ENCODE data around the gene ANKRD18B. TPM values are rescaled to one million over a fixed set of nuclear protein-coding genes. Genes with fewer than 3 reads are reported as not detected.
A peak's percentile ranks its signal among the peaks of the same experiment; 100 is the strongest.
"Not testable (repeated sequence)": the region's sequence is repeated elsewhere in the genome, so short reads cannot be mapped to it uniquely, and the experiment has no call there.

The ANKRD18B gene
- total and polyA plus RNA-seq, 4 donors = not detected

DNA sequence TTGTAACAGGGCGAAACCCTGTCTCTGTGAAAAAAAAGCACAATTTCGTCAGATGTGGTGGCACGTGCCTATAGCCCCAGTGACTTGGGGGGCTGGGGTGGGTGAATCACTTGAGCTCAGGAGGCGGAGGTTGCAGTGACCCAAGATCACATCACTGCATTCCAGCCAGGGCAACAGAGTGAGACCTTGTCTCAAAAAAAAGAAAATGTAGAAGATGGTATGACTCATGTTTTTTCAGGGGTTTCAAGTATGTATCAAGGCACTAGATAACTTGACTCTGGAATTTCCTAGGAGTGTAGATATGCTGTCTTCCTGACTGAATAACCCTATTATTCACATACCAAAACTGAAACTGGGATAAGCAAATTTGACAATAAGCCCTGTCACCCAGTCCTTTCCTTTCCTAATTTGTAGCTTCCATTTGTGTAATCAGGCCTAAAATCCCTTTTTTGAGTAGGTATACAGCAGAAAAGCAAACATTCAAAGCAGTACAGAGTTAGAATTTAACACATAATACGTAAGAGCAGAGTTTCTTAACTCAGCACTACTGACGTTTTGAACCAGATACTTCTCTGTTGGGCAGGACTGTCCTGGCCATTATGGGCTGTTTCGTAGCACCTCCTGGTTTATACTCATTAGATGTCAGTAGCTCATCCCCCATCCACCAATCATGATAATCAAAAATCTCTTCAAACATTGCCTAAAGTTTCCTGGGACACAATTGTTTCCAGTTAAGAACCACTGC lies 17.3 kb upstream of the ANKRD18B start:
- no peaks in the 10 kb centered on the region for H3K9me3 ChIP-seq (ENCODE audit: control insufficient read depth, low read length)
- no peaks in the 10 kb centered on the region for H3K36me3 ChIP-seq (ENCODE audit: control insufficient read depth in 1 of 2, insufficient read depth in 2 of 2, low read length in 1 of 2)
- 79 to 89% methylated on average over 7 of the region's 7 CpGs for WGBS, 2 donors
- H3K4me1 ChIP-seq (ENCODE audit: control insufficient read depth in 1 of 2, insufficient read depth in 2 of 2, low read length in 2 of 2) = no peaks in the 10 kb centered on the region
- no peak for ATAC-seq (ENCODE audit: low FRiP score)
- no peaks in the 10 kb centered on the region for H3K27me3 ChIP-seq (ENCODE audit: control insufficient read depth in 1 of 2, insufficient read depth in 2 of 2, low read length in 1 of 2)
- intact Hi-C loops (cut with DNase I) = no loop called here
- no peak for DNase-seq
- no peak overlapping the region for H3K27ac ChIP-seq (ENCODE audit: low read depth in 1 of 2, low read length in 2 of 2)
- H3K4me3 ChIP-seq (ENCODE audit: low read length in 2 of 2) = no peak overlapping the region

DNA sequence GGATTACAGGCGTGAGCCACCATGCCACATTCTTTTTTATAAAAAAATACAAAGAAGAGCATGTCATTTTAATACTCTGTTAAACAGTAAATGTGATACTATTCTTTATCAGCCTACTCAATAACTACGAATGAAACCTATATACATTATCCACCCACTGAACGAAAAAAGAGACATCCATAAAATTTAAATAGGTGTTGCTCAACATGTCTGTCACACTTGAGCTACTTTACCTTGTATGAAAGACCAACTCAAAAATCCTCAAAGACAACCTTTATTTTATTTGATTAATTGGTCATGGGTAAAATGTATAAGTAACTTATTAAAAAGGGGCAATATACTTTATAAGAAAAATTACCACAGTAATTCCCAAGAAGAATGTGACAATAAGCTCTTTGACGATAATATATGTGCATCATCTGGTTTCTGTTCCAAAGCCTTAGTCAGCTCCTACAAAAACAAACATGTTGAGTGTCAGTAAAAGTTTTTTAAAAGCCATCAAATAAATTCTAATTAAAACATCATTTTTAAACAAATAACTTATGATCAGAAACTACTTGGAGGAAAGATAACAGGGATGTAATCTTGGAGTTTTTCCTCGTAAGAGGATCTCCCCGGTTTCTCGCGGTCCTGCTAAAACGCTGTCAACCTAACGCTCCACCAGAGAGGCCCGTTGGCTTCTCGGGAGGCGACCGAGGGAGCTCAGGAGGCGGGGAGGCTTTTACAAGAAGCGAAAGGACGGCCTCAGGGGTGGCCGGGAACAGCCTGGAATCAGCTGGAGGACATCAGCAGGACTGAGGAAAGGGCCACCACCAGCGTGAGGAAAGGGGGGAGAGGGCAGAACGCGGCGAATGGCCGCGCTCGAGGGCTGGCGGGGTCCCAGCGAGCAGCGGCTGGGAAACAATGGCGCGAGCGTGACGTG lies 13.5 kb upstream of the ANKRD18B start:
- peak overlapping the region in 1 of 2 donors; percentile 73 for H3K27ac ChIP-seq (ENCODE audit: low read depth in 1 of 2, low read length in 2 of 2)
- DNase-seq (peak; percentile 64 to 84), ATAC-seq (ENCODE audit: low FRiP score) (peak; percentile 90)
- H3K4me1 ChIP-seq (ENCODE audit: control insufficient read depth in 1 of 2, insufficient read depth in 2 of 2, low read length in 2 of 2) = no peaks in the 10 kb centered on the region
- intact Hi-C loops (cut with DNase I) = no loop called here
- H3K36me3 ChIP-seq (ENCODE audit: control insufficient read depth in 1 of 2, insufficient read depth in 2 of 2, low read length in 1 of 2) = no peaks in the 10 kb centered on the region
- peaks cover 2% of the 10 kb centered on the region for H3K9me3 ChIP-seq (ENCODE audit: control insufficient read depth, low read length)
- WGBS, 2 donors = 9 to 10% methylated on average over 32 of the region's 32 CpGs
- no peaks in the 10 kb centered on the region for H3K27me3 ChIP-seq (ENCODE audit: control insufficient read depth in 1 of 2, insufficient read depth in 2 of 2, low read length in 1 of 2)
- peak overlapping the region; percentile 7 to 88 for H3K4me3 ChIP-seq (ENCODE audit: low read length in 2 of 2)

DNA sequence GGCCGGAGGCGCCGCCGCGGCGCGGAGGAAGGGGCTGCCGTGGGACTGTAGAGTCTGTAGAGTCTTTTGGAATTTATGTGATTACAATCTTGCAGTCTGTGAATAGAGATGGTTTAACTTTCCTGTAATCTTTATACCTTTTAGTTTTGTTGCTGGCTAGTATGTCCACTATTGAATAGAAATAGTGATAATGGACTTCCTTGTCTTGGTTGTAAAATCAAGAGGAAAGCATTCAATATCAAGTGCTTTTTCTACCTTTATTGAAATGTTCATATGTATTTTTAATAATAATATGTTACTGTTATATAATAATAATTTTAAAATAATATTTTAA lies 12.9 kb upstream of the ANKRD18B start:
- peak overlapping the region in 1 of 2 donors; percentile 88 for H3K4me3 ChIP-seq (ENCODE audit: low read length in 2 of 2)
- WGBS, 2 donors = 0% methylated on average over 8 of the region's 8 CpGs
- H3K27ac ChIP-seq (ENCODE audit: low read depth in 1 of 2, low read length in 2 of 2); H3K9me3 ChIP-seq (ENCODE audit: control insufficient read depth, low read length); H3K27me3 ChIP-seq (ENCODE audit: control insufficient read depth in 1 of 2, insufficient read depth in 2 of 2, low read length in 1 of 2); ATAC-seq (ENCODE audit: low FRiP score); DNase-seq; intact Hi-C loops (cut with DNase I); H3K4me1 ChIP-seq (ENCODE audit: control insufficient read depth in 1 of 2, insufficient read depth in 2 of 2, low read length in 2 of 2); H3K36me3 ChIP-seq (ENCODE audit: control insufficient read depth in 1 of 2, insufficient read depth in 2 of 2, low read length in 1 of 2): not testable (repeated sequence)

DNA sequence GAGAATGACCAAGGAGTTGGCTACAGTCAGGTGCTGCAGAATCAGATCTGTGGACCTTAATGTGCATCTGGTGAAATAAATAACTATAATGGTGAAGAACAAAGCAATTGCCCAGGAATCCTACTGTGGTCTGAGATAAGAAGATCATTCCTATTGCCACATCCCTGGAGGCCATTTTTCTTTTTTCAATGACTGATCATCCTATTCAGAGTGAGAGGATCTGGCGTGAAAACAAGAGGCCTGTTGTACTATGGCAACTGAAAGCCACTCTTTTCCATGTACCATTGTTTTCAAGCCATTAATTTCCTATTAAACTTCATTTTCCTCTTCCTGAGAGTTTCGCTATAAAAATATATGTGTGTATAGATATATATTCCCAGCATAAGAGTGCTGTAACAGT lies 11.5 kb upstream of the ANKRD18B start:
- DNase-seq; H3K36me3 ChIP-seq (ENCODE audit: control insufficient read depth in 1 of 2, insufficient read depth in 2 of 2, low read length in 1 of 2); H3K9me3 ChIP-seq (ENCODE audit: control insufficient read depth, low read length); H3K4me3 ChIP-seq (ENCODE audit: low read length in 2 of 2); H3K4me1 ChIP-seq (ENCODE audit: control insufficient read depth in 1 of 2, insufficient read depth in 2 of 2, low read length in 2 of 2); ATAC-seq (ENCODE audit: low FRiP score); intact Hi-C loops (cut with DNase I); H3K27me3 ChIP-seq (ENCODE audit: control insufficient read depth in 1 of 2, insufficient read depth in 2 of 2, low read length in 1 of 2); H3K27ac ChIP-seq (ENCODE audit: low read depth in 1 of 2, low read length in 2 of 2): not testable (repeated sequence)
- 88 to 93% methylated on average over 2 of the region's 2 CpGs for WGBS, 2 donors

DNA sequence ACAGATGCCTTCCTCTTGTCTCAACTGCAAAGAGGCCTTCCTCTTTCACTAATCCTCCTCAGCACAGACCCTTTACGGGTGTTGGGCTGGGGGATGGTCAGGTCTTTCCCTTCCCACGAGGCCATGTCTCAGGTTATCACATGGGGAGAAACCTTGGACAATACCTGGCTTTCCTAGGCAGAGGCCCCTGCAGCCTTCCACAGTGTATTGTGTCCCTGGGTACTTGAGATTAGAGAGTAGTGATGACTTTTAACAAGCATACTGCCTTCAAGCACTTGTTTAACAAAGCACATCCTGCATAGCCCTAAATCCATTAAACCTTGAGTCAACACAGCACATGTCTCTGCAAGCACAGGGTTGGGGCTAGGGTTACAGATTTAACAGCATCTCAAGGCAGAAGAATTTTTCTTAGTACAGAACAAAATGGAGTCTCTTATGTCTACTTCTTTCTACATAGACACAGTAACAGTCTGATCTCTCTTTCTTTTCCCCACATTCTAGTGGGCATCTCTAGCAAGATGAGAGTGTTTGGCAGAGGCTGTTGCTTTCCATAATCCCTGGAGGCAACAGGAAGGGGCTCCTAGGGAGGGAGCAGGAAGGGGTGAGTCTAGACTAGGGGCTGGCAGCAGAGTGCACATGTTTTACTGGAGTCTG lies 8.6 kb upstream of the ANKRD18B start:
- H3K36me3 ChIP-seq (ENCODE audit: control insufficient read depth in 1 of 2, insufficient read depth in 2 of 2, low read length in 1 of 2); H3K4me3 ChIP-seq (ENCODE audit: low read length in 2 of 2); H3K27ac ChIP-seq (ENCODE audit: low read depth in 1 of 2, low read length in 2 of 2); H3K4me1 ChIP-seq (ENCODE audit: control insufficient read depth in 1 of 2, insufficient read depth in 2 of 2, low read length in 2 of 2); DNase-seq; ATAC-seq (ENCODE audit: low FRiP score); intact Hi-C loops (cut with DNase I); H3K27me3 ChIP-seq (ENCODE audit: control insufficient read depth in 1 of 2, insufficient read depth in 2 of 2, low read length in 1 of 2); H3K9me3 ChIP-seq (ENCODE audit: control insufficient read depth, low read length): not testable (repeated sequence)
- 43 to 66% methylated on average over 2 of the region's 2 CpGs for whole genome bisulfite sequencing, 2 donors

DNA sequence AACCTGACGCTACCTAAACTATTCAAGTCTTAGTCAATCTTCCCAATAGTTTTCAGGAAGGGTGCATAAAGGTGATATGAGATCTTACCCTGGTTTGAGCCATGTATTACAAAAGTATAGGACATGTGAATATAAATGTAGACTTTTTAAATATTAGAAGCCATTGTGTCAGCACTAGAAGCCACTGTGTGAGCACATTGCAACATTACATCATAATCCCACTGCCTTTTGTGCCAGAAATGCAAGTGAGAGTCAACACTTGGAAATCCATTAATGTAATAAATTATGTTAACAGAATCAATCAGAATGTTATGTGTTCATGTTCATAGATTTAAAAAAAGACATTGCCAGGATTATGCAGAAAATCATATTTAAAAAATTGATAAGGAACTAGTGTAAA lies 7.7 kb upstream of the ANKRD18B start:
- DNase-seq; ATAC-seq (ENCODE audit: low FRiP score); intact Hi-C loops (cut with DNase I); H3K4me3 ChIP-seq (ENCODE audit: low read length in 2 of 2); H3K4me1 ChIP-seq (ENCODE audit: control insufficient read depth in 1 of 2, insufficient read depth in 2 of 2, low read length in 2 of 2); H3K27me3 ChIP-seq (ENCODE audit: control insufficient read depth in 1 of 2, insufficient read depth in 2 of 2, low read length in 1 of 2); H3K27ac ChIP-seq (ENCODE audit: low read depth in 1 of 2, low read length in 2 of 2); H3K9me3 ChIP-seq (ENCODE audit: control insufficient read depth, low read length); H3K36me3 ChIP-seq (ENCODE audit: control insufficient read depth in 1 of 2, insufficient read depth in 2 of 2, low read length in 1 of 2): not testable (repeated sequence)
- 71 to 94% methylated on average over 1 of the region's 1 CpG for WGBS, 2 donors

DNA sequence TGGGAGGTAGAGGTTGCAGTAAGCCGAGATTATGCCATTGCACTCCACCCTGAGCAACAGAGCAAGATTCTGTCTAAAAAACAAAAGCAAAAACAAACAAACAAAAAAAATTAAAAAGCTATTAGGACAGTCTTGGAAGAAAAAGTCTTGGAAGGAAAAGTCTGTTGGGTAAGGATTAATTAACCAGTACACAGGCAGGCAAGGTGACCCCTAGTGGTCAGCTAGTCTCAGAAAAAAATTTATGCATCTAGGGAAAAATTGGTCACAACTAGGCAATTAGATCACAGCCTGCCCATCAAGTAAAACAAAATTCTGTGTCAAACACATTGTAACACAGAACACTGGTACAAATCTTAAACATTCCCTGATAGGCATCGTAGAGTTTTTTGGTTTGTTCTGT lies 6.7 kb upstream of the ANKRD18B start:
- H3K9me3 ChIP-seq (ENCODE audit: control insufficient read depth, low read length) = peaks cover 2% of the 10 kb centered on the region
- intact Hi-C loops (cut with DNase I) = no loop called here
- ATAC-seq (ENCODE audit: low FRiP score) (peak; percentile 54), DNase-seq (no peak)
- H3K27me3 ChIP-seq (ENCODE audit: control insufficient read depth in 1 of 2, insufficient read depth in 2 of 2, low read length in 1 of 2) = no peaks in the 10 kb centered on the region
- whole genome bisulfite sequencing, 2 donors = 81 to 84% methylated on average over 2 of the region's 2 CpGs
- no peak overlapping the region for H3K27ac ChIP-seq (ENCODE audit: low read depth in 1 of 2, low read length in 2 of 2)
- no peaks in the 10 kb centered on the region for H3K36me3 ChIP-seq (ENCODE audit: control insufficient read depth in 1 of 2, insufficient read depth in 2 of 2, low read length in 1 of 2)
- no peak overlapping the region for H3K4me3 ChIP-seq (ENCODE audit: low read length in 2 of 2)
- no peaks in the 10 kb centered on the region for H3K4me1 ChIP-seq (ENCODE audit: control insufficient read depth in 1 of 2, insufficient read depth in 2 of 2, low read length in 2 of 2)

DNA sequence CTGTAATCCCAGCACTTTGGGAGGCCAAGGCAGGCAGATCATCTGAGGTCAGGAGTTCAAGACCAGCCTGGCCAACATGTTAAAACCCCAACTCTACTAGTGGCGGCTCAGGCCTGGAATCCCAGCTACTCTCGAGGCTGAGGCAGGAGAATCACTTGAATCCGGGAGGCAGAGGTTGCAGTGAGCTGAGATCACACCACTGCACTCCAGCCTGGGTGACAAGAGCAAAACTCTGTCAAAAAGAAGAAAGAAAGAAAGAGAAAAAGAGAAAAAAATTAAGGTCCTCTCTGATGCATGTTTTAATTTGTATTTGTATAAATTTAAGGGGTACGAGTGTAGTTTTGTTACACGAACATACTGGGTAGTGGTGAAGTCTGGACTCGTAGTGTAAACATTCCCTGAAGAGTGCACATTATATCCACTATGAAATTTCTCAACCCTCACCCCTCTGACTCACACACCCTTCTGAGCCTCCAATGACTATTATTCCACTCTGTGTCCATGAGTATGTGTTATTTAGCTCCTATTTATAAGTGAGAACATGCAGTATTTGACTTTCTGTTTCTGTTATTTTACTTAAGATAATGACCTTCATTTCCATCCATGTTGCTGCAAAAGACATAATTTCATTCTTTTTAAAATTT lies 6.0 kb upstream of the ANKRD18B start:
- H3K4me3 ChIP-seq (ENCODE audit: low read length in 2 of 2); H3K27me3 ChIP-seq (ENCODE audit: control insufficient read depth in 1 of 2, insufficient read depth in 2 of 2, low read length in 1 of 2); H3K9me3 ChIP-seq (ENCODE audit: control insufficient read depth, low read length); ATAC-seq (ENCODE audit: low FRiP score); DNase-seq; H3K4me1 ChIP-seq (ENCODE audit: control insufficient read depth in 1 of 2, insufficient read depth in 2 of 2, low read length in 2 of 2); intact Hi-C loops (cut with DNase I); H3K27ac ChIP-seq (ENCODE audit: low read depth in 1 of 2, low read length in 2 of 2); H3K36me3 ChIP-seq (ENCODE audit: control insufficient read depth in 1 of 2, insufficient read depth in 2 of 2, low read length in 1 of 2): not testable (repeated sequence)
- WGBS, 2 donors = 53% methylated on average over 6 of the region's 6 CpGs
